Trophoblast cell (in vitro differentiated cells and primary cell): Measurements from ENCODE around the gene CFAP52.

Experiments used
- DNase-seq, 2 donors: peaks; one replicate each; pipeline ENCODE4 v3.0.0-alpha.2; 2016
- H2AFZ ChIP-seq: 2 replicates; pipeline ENCODE4 v1.6.1; 2013; ENCODE audit warnings: low read length, moderate library complexity, mild to moderate bottlenecking; ENCODE audit not compliant: insufficient read depth, poor library complexity
- H2AK5ac ChIP-seq: 2 replicates; pipeline ENCODE4 v1.6.1; 2013; ENCODE audit warnings: mild to moderate bottlenecking, low read length
- H2BK120ac ChIP-seq: 2 replicates; pipeline ENCODE4 v1.6.1; 2013; ENCODE audit warnings: low read length, mild to moderate bottlenecking, moderate library complexity; ENCODE audit not compliant: insufficient read depth, poor library complexity
- H2BK12ac ChIP-seq: 2 replicates; pipeline ENCODE4 v1.6.1; 2013; ENCODE audit warnings: mild to moderate bottlenecking, low read length, moderate library complexity
- H2BK5ac ChIP-seq: 2 replicates; pipeline ENCODE4 v1.6.1; 2013; ENCODE audit warnings: low read length, low read depth, moderate library complexity, mild to moderate bottlenecking; ENCODE audit not compliant: poor library complexity
- H3K14ac ChIP-seq: 2 replicates; pipeline ENCODE4 v1.6.1; 2013; ENCODE audit warnings: mild to moderate bottlenecking, low read length
- H3K18ac ChIP-seq: 2 replicates; pipeline ENCODE4 v1.6.1; 2013; ENCODE audit warnings: mild to moderate bottlenecking, low read length
- H3K23ac ChIP-seq: 2 replicates; pipeline ENCODE4 v1.6.1; 2013; ENCODE audit warnings: low read length
- H3K27ac ChIP-seq: 2 replicates; pipeline ENCODE4 v1.5.1; 2013; ENCODE audit warnings: low read depth, mild to moderate bottlenecking, inconsistent platforms, low read length, moderate library complexity
- H3K27me3 ChIP-seq: 2 replicates; pipeline ENCODE4 v1.6.1; 2013; ENCODE audit warnings: inconsistent platforms, mild to moderate bottlenecking, low read length, moderate library complexity; ENCODE audit not compliant: insufficient read depth
- H3K36me3 ChIP-seq, 2 experiments: 1 replicate in 1 of 2; 2 replicates in 1 of 2; pipeline ENCODE4 v1.6.1; 2013; ENCODE audit warnings: low read length in 2 of 2, mild to moderate bottlenecking in 2 of 2, moderate library complexity in 1 of 2; ENCODE audit not compliant: insufficient read depth in 2 of 2, control insufficient read depth in 1 of 2
- H3K4ac ChIP-seq: 2 replicates; pipeline ENCODE4 v1.6.1; 2013; ENCODE audit warnings: low read depth, mild to moderate bottlenecking, low read length, moderate library complexity
- H3K4me1 ChIP-seq, 2 experiments: 1 replicate in 1 of 2; 2 replicates in 1 of 2; pipeline ENCODE4 v1.6.1; 2013; ENCODE audit warnings: low read length in 2 of 2, mild to moderate bottlenecking in 2 of 2, moderate library complexity in 1 of 2; ENCODE audit not compliant: insufficient read depth in 2 of 2, control insufficient read depth in 1 of 2
- H3K4me2 ChIP-seq: 2 replicates; pipeline ENCODE4 v1.6.1; 2013; ENCODE audit warnings: inconsistent platforms, mild to moderate bottlenecking, low read length, moderate library complexity
- H3K4me3 ChIP-seq: 2 replicates; pipeline ENCODE4 v1.5.1; 2013; ENCODE audit warnings: mild to moderate bottlenecking, low read depth, low read length, inconsistent platforms
- H3K79me1 ChIP-seq: one replicate; pipeline ENCODE4 v1.6.1; 2013; ENCODE audit warnings: low read length
- H3K79me2 ChIP-seq: 2 replicates; pipeline ENCODE4 v1.6.1; 2013; ENCODE audit warnings: low read length, mild to moderate bottlenecking; ENCODE audit not compliant: control insufficient read depth, insufficient read depth, poor library complexity
- H3K9ac ChIP-seq: 2 replicates; pipeline ENCODE4 v1.6.1; 2013; ENCODE audit warnings: mild to moderate bottlenecking, low read length
- H3K9me3 ChIP-seq: 2 replicates; pipeline ENCODE4 v1.6.1; 2013; ENCODE audit warnings: low read depth, mild to moderate bottlenecking, control low read depth, inconsistent platforms, low read length; ENCODE audit not compliant: insufficient read depth
- H4K12ac ChIP-seq: 2 replicates; pipeline ENCODE4 v1.6.1; 2013; ENCODE audit warnings: low read depth, mild to moderate bottlenecking, low read length, moderate library complexity
- H4K8ac ChIP-seq: 2 replicates; pipeline ENCODE4 v1.6.1; 2013; ENCODE audit warnings: low read depth, mild to moderate bottlenecking, low read length, moderate library complexity
- H4K91ac ChIP-seq: one replicate; pipeline ENCODE4 v1.6.1; 2013; ENCODE audit warnings: low read depth, mild to moderate bottlenecking, low read length, moderate library complexity
- WGBS: extraction: QIAGEN DNeasy Blood & Tissue Kit; methylation state at CpG from one replicate; pipeline ENCODE4 v1.1.7; 2013; ENCODE audit warnings: missing lambda C conversion rate; ENCODE audit not compliant: insufficient read length, insufficient coverage; ENCODE audit errors: extremely low coverage; 5-methylcytosine and 5-hydroxymethylcytosine counted together

Gene CFAP52

GRCh38 chr17:9670596-9670995, 94.2 kb downstream of the CFAP52 start:
- H3K27ac ChIP-seq: peak overlapping the region; percentile 18
- peak overlapping the region; percentile 2 for H2BK5ac ChIP-seq
- peaks cover 4 to 14% of the 10 kb centered on the region in 2 experiments for H3K36me3 ChIP-seq
- H3K14ac ChIP-seq: peak overlapping the region; percentile 38
- peak in 1 of 2 donors; percentile 43 for DNase-seq
- peak overlapping the region; percentile 33 for H4K91ac ChIP-seq
- no peak overlapping the region for H2AFZ ChIP-seq
- no peak overlapping the region for H3K23ac ChIP-seq
- H2BK120ac ChIP-seq: peak overlapping the region; percentile 33
- H3K9me3 ChIP-seq: no peaks in the 10 kb centered on the region
- H3K4me2 ChIP-seq: no peak overlapping the region
- H3K9ac ChIP-seq: no peak overlapping the region
- H4K8ac ChIP-seq: peak overlapping the region; percentile 23
- H4K12ac ChIP-seq: no peak overlapping the region
- H2BK12ac ChIP-seq: peak overlapping the region; percentile 21
- H3K79me1 ChIP-seq: peaks cover 29% of the 10 kb centered on the region
- no peak overlapping the region for H3K4ac ChIP-seq
- peak overlapping the region; percentile 36 for H3K18ac ChIP-seq
- H3K27me3 ChIP-seq: no peaks in the 10 kb centered on the region
- peaks cover 25 to 39% of the 10 kb centered on the region in 2 experiments for H3K4me1 ChIP-seq
- H2AK5ac ChIP-seq: peak overlapping the region; percentile 20
- H3K79me2 ChIP-seq: peaks cover 4% of the 10 kb centered on the region
- WGBS: no CpG with 5 or more reads among the region's 8 CpGs
- H3K4me3 ChIP-seq: no peak overlapping the region

DNA sequence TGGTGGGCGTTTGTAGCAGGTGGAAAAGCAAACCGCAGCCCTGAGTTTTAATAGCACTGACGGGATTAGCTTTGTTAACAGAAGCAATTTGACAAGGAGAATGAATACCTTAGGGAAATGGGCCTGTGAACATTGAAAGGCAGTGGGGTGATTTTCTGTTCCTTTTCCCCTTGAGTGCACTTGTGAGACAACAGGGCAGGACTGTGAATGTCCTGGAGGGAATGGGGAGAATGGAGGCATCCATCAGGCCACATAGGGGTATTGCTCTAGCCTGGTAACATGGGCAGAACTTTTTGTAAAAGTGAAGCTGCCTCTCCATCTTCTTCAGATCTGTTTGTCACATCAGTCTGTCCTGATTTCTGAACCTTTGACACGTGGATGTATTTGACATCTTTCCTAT, 95.1 kb downstream of the CFAP52 start:
- H3K4me1 ChIP-seq: peaks cover 27 to 41% of the 10 kb centered on the region in 2 experiments
- H3K18ac ChIP-seq: peak overlapping the region; percentile 72
- no peak overlapping the region for H3K23ac ChIP-seq
- peak overlapping the region; percentile 45 for H2BK5ac ChIP-seq
- no peak overlapping the region for H2AFZ ChIP-seq
- H2AK5ac ChIP-seq: peak overlapping the region; percentile 92
- H3K79me2 ChIP-seq: peaks cover 4% of the 10 kb centered on the region
- H3K9me3 ChIP-seq: no peaks in the 10 kb centered on the region
- H3K14ac ChIP-seq: peak overlapping the region; percentile 69
- peak; percentile 22 to 57 for DNase-seq
- no peak overlapping the region for H3K4me2 ChIP-seq
- peak overlapping the region; percentile 32 for H4K8ac ChIP-seq
- peak overlapping the region; percentile 28 for H3K27ac ChIP-seq
- H3K4ac ChIP-seq: peak overlapping the region; percentile 53
- peaks cover 36% of the 10 kb centered on the region for H3K79me1 ChIP-seq
- H2BK12ac ChIP-seq: peak overlapping the region; percentile 98
- no peak overlapping the region for H4K12ac ChIP-seq
- no peak overlapping the region for H3K9ac ChIP-seq
- peak overlapping the region; percentile 84 for H4K91ac ChIP-seq
- peak overlapping the region; percentile 91 for H2BK120ac ChIP-seq
- no CpG with 5 or more reads among the region's 4 CpGs for WGBS
- H3K4me3 ChIP-seq: no peak overlapping the region
- H3K36me3 ChIP-seq: peaks cover 3 to 8% of the 10 kb centered on the region in 2 experiments
- no peaks in the 10 kb centered on the region for H3K27me3 ChIP-seq

- no peak overlapping the region for H3K23ac ChIP-seq
- peaks cover 4% of the 10 kb centered on the region for H3K79me2 ChIP-seq
- peaks cover 38% of the 10 kb centered on the region for H3K79me1 ChIP-seq
- H4K8ac ChIP-seq: peak overlapping the region; percentile 32
- no peaks in the 10 kb centered on the region for H3K9me3 ChIP-seq
- peak overlapping the region; percentile 50 for H3K14ac ChIP-seq
- H2BK12ac ChIP-seq: peak overlapping the region; percentile 78
- peak overlapping the region; percentile 89 for H3K27ac ChIP-seq
- H3K4me2 ChIP-seq: peak overlapping the region; percentile 11
- no peak overlapping the region for H2AK5ac ChIP-seq
- H3K9ac ChIP-seq: no peak overlapping the region
- 100% methylated on average over 1 of the region's 8 CpGs for WGBS
- no peak overlapping the region for H3K4me3 ChIP-seq
- no peak overlapping the region for H4K12ac ChIP-seq
- no peaks in the 10 kb centered on the region for H3K27me3 ChIP-seq
- peak overlapping the region; percentile 66 for H2BK5ac ChIP-seq
- peak overlapping the region; percentile 50 for H3K18ac ChIP-seq
- peaks cover 32 to 44% of the 10 kb centered on the region in 2 experiments for H3K4me1 ChIP-seq
- H3K36me3 ChIP-seq: peaks cover 2 to 6% of the 10 kb centered on the region in 2 experiments
- peak in 1 of 2 donors; percentile 99 for DNase-seq
- H2AFZ ChIP-seq: no peak overlapping the region
- H4K91ac ChIP-seq: peak overlapping the region; percentile 83
- no peak overlapping the region for H3K4ac ChIP-seq
- H2BK120ac ChIP-seq: peak overlapping the region; percentile 43
Measured at GRCh38 chr17:9672266-9672665, 95.8 kb downstream of the CFAP52 start.

GRCh38 chr17:9672691-9673090, 96.2 kb downstream of the CFAP52 start:
- no peak overlapping the region for H3K23ac ChIP-seq
- H3K4me1 ChIP-seq: peaks cover 31 to 43% of the 10 kb centered on the region in 2 experiments
- no peak overlapping the region for H3K18ac ChIP-seq
- H4K8ac ChIP-seq: no peak overlapping the region
- no peak overlapping the region for H3K9ac ChIP-seq
- H3K27ac ChIP-seq: peak overlapping the region; percentile 89
- peak overlapping the region; percentile 57 for H2BK5ac ChIP-seq
- no peak overlapping the region for H3K14ac ChIP-seq
- no peak overlapping the region for H4K12ac ChIP-seq
- no peaks in the 10 kb centered on the region for H3K27me3 ChIP-seq
- H3K4ac ChIP-seq: no peak overlapping the region
- peaks cover 2 to 6% of the 10 kb centered on the region in 2 experiments for H3K36me3 ChIP-seq
- no peak overlapping the region for H2BK120ac ChIP-seq
- WGBS: no CpG with 5 or more reads among the region's 6 CpGs
- no peak overlapping the region for H3K4me3 ChIP-seq
- H3K79me1 ChIP-seq: peaks cover 41% of the 10 kb centered on the region
- H4K91ac ChIP-seq: peak overlapping the region; percentile 53
- peak overlapping the region; percentile 53 for H3K4me2 ChIP-seq
- no peak overlapping the region for H2AK5ac ChIP-seq
- H2BK12ac ChIP-seq: no peak overlapping the region
- no peak overlapping the region for H2AFZ ChIP-seq
- peaks cover 4% of the 10 kb centered on the region for H3K79me2 ChIP-seq
- peak; percentile 100 for DNase-seq
- no peaks in the 10 kb centered on the region for H3K9me3 ChIP-seq
